Central memory CD4-positive, alpha-beta T cell (primary cell): ENCODE measurements around the gene GNAL.
"Not testable (repeated sequence)": the region's sequence is repeated elsewhere in the genome, so short reads cannot be mapped to it uniquely, and the experiment has no call there.

Experiments used
- DNase-seq: peaks from one replicate; pipeline ENCODE4 v3.0.0; 2022

Gene GNAL

DNA sequence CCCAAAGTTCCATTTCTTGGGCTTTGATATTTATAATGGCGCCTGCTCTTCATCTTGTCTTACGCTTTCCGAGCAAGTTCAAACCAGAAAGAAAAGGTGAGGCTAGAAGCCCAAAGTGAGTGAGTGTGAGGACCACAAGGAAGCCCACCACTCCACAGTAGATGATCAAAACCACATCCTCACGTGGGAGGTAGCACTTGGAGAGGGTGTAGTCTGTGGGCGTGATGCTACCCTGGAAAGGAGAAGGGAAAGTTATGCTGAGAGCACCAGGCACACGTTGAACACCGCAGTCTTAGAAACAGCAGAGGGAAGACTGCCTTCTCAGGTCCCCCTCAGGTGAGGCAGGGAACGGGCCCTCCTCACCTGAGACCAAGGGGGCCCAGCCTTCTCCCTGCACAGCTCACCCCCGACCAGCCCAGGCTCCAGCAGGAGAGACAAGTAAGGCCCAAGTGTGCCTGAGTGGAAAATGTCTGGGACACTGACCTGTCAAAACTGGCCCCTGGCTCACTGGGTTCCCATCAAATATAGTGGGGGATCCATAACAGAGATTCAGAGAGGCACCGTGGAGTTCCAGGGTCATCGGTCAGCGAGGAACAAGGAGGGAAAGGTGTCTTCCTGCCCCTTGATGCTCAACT lies 195.4 kb downstream of the GNAL start:
- no peak for DNase-seq

DNA sequence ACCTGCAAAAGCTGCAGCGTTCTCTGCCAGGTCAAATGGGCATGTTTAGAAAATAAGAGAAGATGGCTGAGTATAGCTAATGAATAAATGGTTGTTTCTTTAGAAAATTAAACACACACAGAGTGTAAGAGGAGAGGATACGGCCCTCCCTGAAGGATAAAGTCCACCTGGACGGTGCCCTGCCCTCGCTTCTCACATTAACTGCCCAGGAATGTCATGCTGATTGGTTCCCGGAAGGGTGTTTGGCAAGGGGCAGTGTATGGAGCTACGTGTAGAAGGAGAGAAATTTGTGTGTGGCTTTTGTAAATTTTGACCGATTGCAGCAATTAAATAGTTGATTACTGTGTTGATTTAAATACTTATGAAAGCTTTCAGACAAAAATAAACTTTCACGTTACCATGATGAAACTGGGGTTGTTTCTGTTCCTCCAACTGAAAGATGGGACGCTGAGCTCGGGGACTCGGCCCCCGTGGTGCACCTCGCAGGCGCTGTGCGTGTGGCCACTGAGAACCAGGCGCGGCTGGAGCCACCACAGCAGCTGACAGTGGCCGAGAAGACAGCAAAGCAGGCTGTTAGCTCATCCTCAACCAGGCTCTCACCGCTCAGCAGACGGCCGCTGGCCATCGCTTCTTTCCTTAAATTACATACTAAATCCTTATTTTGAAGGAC lies 196.3 kb downstream of the GNAL start:
- DNase-seq = no peak

DNA sequence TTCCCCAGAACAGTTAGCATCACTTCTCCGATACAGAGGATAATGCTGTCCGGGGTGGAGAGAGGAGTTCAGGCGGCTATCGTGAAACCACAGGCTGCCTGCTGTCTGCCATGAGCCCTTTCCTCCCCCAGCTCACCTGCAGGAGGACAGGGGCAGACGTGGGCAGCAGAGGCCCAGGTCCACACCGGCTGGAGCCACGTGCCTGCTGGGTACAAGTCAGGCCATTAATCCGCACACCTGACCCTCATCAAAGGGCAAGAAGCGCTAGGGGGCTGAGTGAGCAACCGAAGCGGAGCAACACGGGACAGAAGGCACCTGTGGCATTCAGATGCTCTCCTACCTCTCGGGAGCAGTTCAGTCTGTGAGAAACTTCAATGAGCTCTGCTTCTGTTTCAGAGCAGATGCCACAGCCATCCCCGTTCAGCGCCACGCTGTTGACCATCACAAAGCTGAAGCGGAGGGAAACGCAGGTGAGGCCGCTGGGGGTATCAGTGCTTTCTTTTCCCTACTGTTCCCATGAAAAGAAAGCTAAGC lies 197.6 kb downstream of the GNAL start:
- DNase-seq = no peak

DNA sequence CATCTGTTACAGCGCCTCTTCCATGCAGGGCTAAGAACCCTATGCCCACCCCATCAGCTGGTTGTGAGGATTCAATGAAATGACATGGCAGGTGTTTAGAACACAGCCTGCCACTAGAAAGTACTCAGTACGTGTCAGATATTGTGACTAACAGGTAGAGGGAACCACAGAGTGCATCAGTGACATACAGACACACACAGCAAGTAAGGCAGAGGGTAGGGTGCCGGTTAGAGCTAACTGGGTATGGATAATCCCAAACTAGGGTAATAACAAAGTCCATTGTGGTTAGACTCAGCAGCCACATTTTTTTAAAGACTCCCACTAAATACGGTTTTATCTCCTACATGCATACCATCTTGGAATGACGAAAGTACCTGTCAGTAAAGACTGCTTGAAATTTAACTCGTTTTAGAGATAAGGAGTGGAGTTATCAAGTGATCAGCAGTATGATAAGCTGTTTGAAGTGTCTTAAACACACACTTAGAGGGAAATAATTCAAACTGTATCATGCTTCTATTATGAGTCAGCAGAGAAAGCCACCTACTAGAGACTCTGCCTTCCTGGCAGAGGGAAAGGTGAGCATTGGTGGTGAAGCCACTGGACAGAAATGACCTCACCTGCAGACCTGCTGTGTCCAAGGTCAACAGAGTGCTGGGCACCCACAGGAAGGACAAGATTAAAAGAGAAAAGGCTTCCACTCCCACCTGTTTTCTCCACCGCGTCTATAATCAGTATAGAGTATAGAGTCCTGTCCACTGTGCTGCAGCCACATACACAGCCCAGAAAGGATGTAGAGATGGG lies 198.5 kb downstream of the GNAL start:
- no peak for DNase-seq

DNA sequence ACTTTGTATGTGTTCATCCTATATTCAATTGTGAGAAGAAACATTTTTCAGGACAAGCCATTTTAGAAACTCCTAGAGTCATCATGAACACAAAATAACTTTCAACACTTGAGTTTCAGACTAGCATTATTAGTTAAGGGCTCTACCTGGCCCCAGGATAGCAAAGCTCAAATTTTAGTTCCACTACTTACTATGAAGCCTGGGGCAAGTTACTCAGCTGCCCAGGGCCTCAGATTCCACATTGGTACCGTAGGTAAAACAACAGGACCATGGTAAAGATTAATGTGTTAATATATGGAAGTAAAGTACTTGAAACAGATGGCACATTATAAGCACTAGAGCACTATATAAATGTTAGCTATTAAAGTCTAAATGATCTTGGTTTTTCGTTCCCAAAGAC lies 199.7 kb downstream of the GNAL start:
- DNase-seq = no peak

DNA sequence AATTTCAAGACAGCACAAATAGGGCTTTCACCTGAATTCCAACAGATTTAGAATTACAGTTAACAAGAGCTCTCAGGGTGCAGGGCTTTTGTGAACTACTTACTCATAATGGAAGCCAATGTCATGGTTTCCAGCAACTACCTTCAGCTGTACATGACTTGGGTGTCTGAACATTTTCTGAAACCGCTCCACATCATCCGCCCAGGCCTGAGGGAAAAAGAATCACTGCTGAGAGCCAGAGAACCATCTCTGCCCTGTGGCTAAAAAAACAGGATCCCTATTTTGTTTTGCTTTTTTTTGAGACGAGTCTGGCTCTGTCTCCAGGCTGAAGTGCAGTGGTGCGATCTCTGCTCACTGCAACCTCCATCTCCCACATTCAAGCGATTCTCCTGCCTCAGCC lies 200.2 kb downstream of the GNAL start:
- DNase-seq = no peak

DNA sequence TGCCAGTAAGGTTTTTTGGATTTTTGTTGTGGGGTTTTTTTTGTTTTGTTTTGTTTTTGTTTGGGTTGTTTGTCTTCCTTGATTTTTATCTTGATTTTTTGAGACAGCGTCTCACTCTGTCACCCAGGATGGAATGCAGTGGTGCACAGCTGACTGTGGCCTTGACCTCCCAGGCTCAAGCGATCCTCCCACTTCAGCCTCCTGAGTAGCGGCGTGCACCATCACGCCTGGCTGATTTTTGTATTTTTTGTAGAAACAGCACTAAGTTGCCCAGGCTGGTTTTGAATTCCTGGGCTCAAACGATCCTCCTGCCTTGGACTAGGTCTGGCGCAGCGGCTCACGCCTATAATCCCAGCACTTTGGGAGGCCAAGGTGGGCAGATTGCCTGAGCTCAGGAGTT lies 202.7 kb downstream of the GNAL start:
- no peak for DNase-seq

DNA sequence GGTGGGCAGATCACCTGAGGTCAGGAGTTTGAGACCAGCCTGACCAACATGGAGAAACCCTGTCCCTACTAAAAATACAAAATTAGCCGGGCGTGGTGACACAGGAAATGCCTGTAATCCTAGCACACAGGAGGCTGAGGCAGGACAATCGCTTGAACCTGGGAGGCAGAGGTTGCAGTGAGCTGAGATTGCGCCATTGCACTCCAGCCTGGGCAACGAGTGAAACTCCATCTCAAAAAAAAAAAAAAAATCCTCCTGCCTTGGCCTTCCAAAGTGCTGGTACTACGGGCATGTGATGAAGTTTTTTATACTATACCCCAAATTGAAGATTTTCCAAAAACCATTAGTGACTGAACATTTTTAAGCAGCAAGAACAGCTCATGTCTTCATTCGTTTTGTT lies 203.4 kb downstream of the GNAL start:
- not testable (repeated sequence) for DNase-seq

DNA sequence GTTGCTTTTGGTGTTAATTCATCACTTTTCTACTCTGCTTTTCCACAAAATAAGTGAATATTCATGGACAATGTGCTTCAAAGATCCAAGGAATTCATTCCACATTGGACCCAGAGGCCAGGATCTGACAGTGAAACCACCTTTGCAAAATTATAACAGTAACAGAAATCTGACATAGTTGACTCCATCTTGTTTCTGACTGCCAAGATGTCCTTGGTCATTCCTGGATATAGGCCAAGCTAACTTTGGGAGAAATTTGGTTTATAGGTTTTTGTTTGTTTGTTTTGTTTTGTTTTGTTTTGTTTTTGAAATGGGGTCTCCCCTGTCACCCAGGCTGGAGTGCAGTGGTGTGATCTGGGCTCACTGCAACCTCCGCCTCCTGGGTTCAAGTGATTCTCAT lies 208.7 kb downstream of the GNAL start:
- DNase-seq = no peak

DNA sequence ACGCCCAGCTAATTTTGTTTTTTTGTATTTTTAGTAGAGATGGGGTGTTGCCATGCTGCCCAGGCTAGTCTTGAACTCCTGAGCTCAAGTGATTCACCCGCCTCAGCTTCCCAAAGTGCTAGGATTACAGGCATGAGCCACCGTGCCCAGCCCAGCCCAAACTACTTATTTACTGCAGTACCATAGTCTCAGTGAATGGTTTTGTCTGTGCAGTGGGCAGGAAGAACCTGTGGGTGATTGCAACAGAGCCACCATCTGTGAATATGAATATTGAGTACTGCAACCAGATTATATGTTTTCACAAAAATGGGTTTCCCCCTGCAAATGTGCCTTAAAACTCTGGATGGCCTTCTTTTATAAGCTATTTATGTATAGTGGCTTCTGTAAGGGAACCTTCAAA lies 210.0 kb downstream of the GNAL start:
- no peak for DNase-seq

DNA sequence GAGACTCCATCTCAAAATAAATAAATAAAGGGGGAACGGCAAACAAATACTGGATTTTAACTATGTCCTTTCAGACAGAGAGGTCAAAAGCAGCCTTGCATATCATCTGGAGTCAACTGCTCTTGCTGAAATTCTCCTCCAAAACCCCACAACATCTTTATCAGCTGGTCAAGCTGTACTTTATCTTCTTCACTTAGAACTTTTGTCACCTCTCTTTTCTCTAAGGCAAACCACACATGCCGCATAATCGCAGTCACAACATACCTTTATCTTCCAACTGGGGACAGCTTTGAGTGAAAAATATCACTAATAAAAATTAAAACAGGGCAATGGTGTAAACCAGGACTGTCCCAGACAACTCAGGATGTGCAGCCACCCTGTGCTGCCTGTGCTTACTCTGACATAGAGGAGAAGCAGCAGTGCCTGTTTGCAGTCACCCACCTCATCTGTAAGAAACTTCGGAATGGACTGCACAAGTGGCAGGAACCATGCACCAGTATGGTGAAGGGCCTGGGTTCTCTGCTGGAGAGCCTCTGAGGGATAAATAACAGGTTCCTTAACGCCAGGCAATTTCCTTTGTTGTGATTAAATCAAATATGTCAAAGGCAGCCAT lies 212.9 kb downstream of the GNAL start:
- no peak for DNase-seq

DNA sequence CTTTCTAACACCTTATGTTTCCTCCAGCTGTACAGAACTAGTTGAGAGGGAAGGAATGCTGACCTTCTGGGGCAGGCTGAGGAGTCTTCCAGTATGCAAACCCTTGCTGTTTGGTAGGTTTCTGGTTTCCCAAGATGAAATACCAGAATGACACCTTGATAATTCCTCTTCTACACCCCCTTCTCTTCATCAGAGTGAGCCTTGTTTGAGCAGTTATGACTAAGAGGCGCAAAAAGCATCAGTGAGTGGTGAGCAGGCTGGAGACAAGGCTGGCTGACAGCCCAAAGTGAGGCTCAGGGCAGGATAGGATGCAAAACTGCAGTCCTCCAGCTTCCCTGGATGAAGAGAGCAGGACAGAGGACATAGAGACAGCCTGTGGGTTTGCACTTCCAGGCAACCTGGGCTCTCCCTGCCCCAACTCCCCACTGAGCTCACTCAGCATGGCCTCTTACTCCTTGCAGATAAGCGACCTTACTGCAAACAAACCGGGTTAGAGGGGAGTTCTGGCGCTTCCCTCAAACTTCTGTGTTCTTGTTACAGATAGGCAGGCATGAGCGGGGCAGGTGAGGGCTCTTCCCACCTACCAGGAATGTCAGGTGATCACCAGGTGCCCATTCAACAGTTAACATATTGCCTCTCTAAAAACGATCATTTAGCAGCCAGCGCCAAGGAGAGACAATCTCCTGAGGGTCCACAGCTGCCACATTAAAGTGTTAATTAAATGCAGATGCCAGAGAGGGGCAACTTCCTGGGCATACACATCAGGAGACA lies 213.6 kb downstream of the GNAL start:
- DNase-seq = no peak

DNA sequence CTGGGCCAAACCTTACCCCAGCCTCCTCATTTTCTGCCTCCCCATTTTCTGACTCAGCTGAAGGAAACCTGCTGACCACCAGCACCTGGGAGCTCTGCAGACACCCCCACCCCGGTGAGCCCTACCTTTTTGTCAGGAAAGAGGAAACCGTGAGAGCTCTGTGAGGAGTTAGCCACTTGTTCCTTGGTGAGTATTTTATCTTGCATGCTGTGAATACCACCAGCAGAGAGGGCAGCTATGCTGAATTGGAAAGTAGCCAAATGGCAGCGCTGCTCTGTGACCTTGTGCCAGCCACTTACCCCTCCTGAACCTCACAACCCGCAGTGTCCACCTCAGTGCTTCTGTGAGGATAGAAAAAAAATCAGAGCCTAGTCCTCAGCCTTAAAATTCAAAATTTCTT lies 216.5 kb downstream of the GNAL start:
- DNase-seq = no peak

DNA sequence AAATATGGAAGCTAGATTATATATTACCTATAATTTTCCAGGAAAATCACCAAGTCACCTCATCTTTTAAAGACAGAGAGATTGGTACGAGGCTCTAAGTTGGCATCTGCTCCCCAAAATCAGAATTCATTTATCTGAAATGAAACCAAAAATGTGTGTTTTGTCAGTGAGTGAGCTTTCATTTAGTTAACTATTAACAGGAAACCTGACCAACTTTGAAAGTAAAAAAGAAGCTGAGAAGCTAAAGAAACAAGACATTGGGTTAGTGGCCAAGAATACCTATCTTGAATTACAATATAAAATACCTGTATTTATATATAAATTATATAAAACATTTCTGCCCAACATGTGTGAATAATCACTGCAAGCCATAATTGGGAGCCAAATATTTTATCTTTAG lies 217.1 kb downstream of the GNAL start:
- no peak for DNase-seq

DNA sequence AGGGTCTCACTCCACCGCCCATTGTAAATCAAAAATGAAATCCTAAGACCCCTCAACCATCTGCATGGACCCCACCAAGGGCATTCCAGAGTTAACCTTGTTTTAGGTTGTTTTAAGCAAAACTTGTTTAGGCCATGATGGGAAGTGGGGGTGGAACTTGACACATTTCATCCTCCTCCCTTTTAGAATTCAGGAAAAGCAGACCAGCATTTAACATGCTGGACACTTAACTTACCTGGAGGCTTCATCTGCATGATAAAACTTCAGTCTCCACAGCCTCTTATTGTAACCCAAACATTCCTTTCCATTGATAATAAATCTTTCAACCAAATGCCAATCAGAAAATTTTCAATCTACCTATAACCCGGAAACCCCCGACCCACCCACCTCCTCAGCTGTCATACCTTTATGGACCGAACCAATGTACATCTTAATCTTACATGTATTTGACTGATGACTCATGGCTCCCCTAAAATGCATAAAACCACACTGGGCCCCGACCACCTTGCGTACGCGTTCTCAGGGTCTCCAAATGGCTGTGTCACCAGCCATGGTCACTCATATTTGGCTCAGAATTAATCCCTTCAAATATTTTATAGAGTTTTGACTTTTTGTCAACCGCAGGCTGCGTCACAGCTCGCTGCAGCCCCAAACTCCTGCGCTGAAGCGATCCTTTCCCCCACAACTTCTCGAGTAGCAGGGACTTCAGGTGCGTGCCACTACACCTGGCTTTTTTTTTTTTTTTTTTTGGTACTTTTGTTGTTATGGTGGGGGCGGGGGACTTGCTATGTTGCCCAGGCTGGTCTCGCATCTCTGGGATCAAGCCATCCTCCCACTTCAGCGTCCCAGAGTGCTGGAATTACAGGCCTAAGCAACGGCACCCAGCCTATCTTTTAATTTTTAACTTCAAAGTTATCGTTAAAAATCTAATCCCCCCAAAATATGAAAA lies 218.1 kb downstream of the GNAL start:
- DNase-seq = no peak

DNA sequence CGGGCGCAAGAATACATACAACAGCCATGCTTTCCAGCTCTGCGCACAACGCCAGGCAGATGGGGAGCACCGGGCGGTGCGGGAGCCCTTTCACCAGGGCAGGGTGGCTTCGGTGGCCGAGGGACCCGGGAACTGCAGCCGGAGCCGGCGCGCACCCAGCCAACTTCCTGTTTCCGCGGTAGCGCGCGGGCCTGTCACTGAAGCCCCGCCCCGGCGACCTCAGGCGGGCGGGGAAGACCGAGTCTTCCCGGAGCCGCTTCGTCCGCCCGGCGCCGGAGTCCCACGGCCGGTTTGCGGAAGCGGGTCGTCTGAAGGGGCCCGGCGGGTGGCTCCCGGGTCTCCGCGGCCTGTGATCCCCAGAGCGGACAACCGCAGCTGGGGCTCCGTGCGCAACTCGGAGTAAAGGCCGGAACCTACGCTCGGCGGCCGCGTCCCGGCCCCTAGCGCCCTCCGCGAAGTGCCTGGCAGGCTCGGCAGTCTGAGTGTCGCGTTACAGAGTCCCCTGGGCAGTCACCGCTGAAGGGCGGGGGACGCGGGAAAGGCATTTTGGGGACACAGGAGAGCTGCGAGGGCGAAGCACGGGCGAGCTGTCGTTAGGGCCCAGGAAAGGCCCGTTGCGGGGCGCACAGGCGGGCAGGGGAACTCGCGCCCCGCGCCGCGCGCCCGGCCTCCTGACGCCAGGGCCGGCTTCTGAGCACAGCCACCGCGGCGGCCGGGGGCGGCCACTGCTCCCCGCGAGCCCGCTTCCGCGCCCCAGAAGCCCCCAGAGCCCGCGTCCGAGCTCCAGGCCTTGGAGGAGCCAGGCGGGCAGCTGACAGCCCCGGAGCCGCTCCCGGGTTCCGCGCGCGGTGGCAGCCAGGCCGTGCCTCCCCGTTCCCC lies 219.4 kb downstream of the GNAL start, which contains the start of gene MPPE1:
TSS of gene MPPE1 (minus strand) at position 136 of the 879 bp plus-strand sequence. CDS start 11,053 bp downstream, outside the sequence.
- peak; percentile 82 for DNase-seq

DNA sequence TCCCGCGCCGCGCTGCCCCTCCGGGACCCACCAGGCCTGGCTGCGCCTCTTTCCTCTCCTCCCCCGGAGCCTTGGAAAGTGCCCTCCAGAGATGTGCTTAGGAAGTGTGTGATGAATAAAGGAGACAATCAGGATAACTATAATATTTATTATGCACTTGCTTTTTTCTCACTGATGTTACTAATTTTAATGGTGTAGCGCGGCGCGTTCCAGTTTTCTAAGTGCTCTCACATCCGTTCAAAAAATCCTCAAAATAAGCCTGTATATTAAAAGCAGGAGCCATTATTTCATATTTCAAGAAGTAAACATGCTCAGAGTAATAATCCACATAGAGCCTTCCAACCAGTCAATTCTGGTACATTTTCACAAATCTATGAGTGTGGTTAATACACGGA lies 220.0 kb downstream of the GNAL start:
- DNase-seq = no peak

DNA sequence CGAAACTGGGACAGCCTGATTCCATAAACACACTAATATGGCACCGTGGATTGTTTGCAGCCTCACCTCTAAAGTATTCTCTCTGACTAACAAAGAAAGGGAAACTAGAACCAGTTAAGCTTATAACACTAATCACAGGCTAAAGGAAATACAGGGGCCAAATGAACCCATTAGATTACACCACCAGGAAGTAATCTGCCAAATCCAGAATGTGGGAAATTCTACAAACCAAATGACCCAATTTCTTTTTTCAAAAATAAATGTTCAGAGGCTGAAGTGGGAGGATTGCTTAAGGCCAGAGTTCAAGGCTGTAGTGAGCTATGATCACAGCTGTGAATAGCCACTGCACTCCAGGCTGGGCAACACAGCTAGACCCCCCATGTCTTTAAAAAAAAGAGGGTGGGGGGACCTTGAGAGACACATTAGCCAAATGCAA lies 220.5 kb downstream of the GNAL start:
- no peak for DNase-seq

DNA sequence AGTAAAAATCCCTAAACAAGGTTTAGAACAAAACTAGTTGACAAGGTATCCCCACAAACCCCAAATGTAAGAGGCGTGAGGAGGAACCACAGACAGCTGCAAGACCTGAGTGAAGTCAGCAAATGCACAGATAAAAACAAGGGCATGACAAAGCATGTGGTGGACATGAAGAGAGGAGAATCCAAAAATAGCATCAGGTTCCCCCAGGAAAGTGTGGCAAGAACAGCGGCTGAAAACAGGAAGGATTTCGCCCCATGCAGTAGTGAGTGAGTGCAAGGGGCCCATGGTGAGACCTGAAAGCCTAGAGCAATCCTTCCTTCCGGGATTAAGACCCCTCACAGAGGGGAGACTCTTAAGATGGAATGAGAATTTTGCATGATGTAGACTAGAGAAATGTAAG lies 227.8 kb downstream of the GNAL start:
- DNase-seq = not testable (repeated sequence)

DNA sequence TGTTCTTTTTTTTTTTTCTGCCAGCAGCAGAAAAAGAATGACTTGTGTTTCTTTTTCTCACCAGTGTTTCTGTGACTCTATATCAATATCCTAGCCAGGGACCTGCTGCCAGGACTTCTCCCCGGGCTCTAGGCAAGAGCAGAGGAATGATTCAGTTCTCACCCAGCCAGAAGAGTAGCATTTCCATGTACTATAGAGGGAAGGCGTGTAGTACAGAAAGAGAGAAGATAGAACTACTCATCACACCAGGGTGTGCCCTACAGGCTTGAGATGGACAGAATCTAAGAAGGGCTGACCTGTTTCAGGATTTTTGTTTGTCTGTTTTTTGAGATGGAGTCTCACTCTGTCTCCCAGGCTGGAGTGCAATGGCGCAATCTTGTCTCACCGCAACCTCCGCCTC lies 230.5 kb downstream of the GNAL start:
- not testable (repeated sequence) for DNase-seq
